Endothelial cell of umbilical vein (primary cell): ENCODE measurements around the gene MDM1. TPM values are rescaled to one million over a fixed set of nuclear protein-coding genes. Genes with fewer than 3 reads are reported as not detected.

Experiments used
- BruUV-seq: library from RNA; stranded (reverse); fragments of 400-500 nt; replicated peaks from 2 replicates; lab custom pipeline; 2021; lab: Mats Ljungman, UMichigan
- CTCF ChIA-PET: fragments of 300-600, 350-600 bp; sonication (Branson Sonifier 250); formaldehyde crosslinking; loops from one replicate; lab custom pipeline; 2021; ENCODE audit warnings: antibody characterized with exemption, inconsistent platforms; lab: Charles Lee
- POLR2A ChIA-PET: fragments of 300-600, 350-600 bp; sonication (Branson Sonifier 250); formaldehyde crosslinking; loops from one replicate; lab custom pipeline; 2021; ENCODE audit warnings: antibody characterized with exemption, inconsistent platforms; lab: Charles Lee
- DNase-seq: peaks from one replicate; pipeline ENCODE4 v3.0.0-alpha.2; 2011; ENCODE audit warnings: low read depth, low spot score
- FAIRE-seq: peaks from 2 replicates; lab custom pipeline; 2011; peaks lifted over from hg19 to GRCh38; lab: Jason Lieb, UNC
- H2AFZ ChIP-seq: 2 replicates; pipeline ENCODE4 v1.6.0; 2012; ENCODE audit warnings: low read depth, low read length, control low read depth, inconsistent platforms
- H3K27ac ChIP-seq: 2 replicates; pipeline ENCODE4 v1.5.1; 2011; ENCODE audit warnings: low read depth, mild to moderate bottlenecking, control low read depth, low read length, moderate library complexity; ENCODE audit not compliant: insufficient read depth
- H3K27me3 ChIP-seq, 2 experiments: 2 replicates each; pipeline versions ENCODE4 v1.6.0 to v1.6.1; 2011; ENCODE audit warnings: low read length in 2 of 2, mixed read lengths in 1 of 2; ENCODE audit not compliant: control insufficient read depth in 2 of 2, insufficient read depth in 2 of 2
- H3K36me3 ChIP-seq, 2 experiments: 2 replicates in 1 of 2; 3 replicates in 1 of 2; pipeline ENCODE4 v1.5.1; 2011; ENCODE audit warnings: low read length in 2 of 2, mild to moderate bottlenecking in 1 of 2, moderate library complexity in 1 of 2; ENCODE audit not compliant: control insufficient read depth in 2 of 2, insufficient read depth in 2 of 2; ENCODE audit errors: extremely low read depth in 1 of 2
- H3K4me1 ChIP-seq: 3 replicates; pipeline ENCODE4 v1.5.1; 2011; ENCODE audit warnings: mild to moderate bottlenecking, low read length; ENCODE audit not compliant: control insufficient read depth, insufficient read depth; ENCODE audit errors: extremely low read depth
- H3K4me2 ChIP-seq: 2 replicates; pipeline ENCODE4 v1.6.1; 2011; ENCODE audit warnings: low read length, control low read depth, mixed read lengths; ENCODE audit not compliant: insufficient read depth
- H3K4me3 ChIP-seq, 3 experiments: fragments of 200-600 bp in 1 of 3; sonication (generic), shearing (Covaris generic) in 1 of 3; replicated peaks in 1 of 3; 2 replicates each; pipeline ENCODE4 v1.5.1; 2011 to 2016; ENCODE audit warnings: control low read depth in 3 of 3, low read length in 3 of 3, mild to moderate bottlenecking in 2 of 3, inconsistent platforms in 1 of 3, low read depth in 1 of 3, moderate library complexity in 1 of 3; ENCODE audit not compliant: insufficient read depth in 1 of 3
- H3K79me2 ChIP-seq: 2 replicates; pipeline ENCODE4 v1.6.0; 2012; ENCODE audit warnings: low read length, inconsistent platforms; ENCODE audit not compliant: control insufficient read depth, insufficient read depth
- H3K9ac ChIP-seq: replicated peaks from 2 replicates; pipeline ENCODE3; 2011; ENCODE audit warnings: low read length, control low read depth; ENCODE audit not compliant: insufficient read depth; ENCODE audit errors: extremely low read depth
- H3K9me1 ChIP-seq: replicated peaks from 3 replicates; pipeline ENCODE4 v1.6.0; 2011; ENCODE audit warnings: mild to moderate bottlenecking, low read length; ENCODE audit not compliant: control insufficient read depth, insufficient read depth; ENCODE audit errors: extremely low read depth
- H3K9me3 ChIP-seq: replicated peaks from 2 replicates; pipeline ENCODE4 v1.5.1; 2012; ENCODE audit warnings: low read length, inconsistent platforms; ENCODE audit not compliant: control insufficient read depth, insufficient read depth
- H4K20me1 ChIP-seq: replicated peaks from 2 replicates; pipeline ENCODE3; 2011; ENCODE audit warnings: mild to moderate bottlenecking, low read length; ENCODE audit not compliant: control insufficient read depth, insufficient read depth; ENCODE audit errors: extremely low read depth
- CTCF ChIP-seq, 2 donors: IDR thresholded peaks; 1 replicate in 1 of 2; 2 replicates in 1 of 2; pipeline ENCODE4 v1.5.1; 2011; ENCODE audit warnings: low read length in 2 of 2, mild to moderate bottlenecking in 2 of 2, moderate library complexity in 2 of 2, control low read depth in 1 of 2, inconsistent platforms in 1 of 2, low read depth in 1 of 2; ENCODE audit not compliant: insufficient read depth in 1 of 2; ENCODE audit errors: extremely low read depth in 1 of 2
- EZH2 ChIP-seq: IDR thresholded peaks from 2 replicates; pipeline ENCODE4 v1.6.1; 2012; ENCODE audit warnings: borderline replicate concordance, low read depth, mild to moderate bottlenecking, moderate library complexity, low read length, inconsistent platforms; ENCODE audit not compliant: severe bottlenecking
- FOS ChIP-seq: IDR thresholded peaks from 2 replicates; pipeline ENCODE4 v1.6.1; 2011; ENCODE audit warnings: mild to moderate bottlenecking, low read length, moderate library complexity, borderline replicate concordance; ENCODE audit not compliant: insufficient read depth
- GATA2 ChIP-seq: IDR thresholded peaks from 2 replicates; pipeline ENCODE4 v1.7.0; 2011; ENCODE audit warnings: low read depth, mild to moderate bottlenecking, moderate library complexity, mixed read lengths, low read length; ENCODE audit not compliant: insufficient read length, insufficient read depth
- JUN ChIP-seq: IDR thresholded peaks from 2 replicates; pipeline ENCODE4 v1.6.1; 2011; ENCODE audit warnings: borderline replicate concordance, low read depth; ENCODE audit not compliant: insufficient read length, insufficient read depth
- MAX ChIP-seq: IDR thresholded peaks from 2 replicates; pipeline ENCODE4 v1.6.1; 2011; ENCODE audit not compliant: insufficient read depth, insufficient read length
- MYC ChIP-seq: IDR thresholded peaks from one replicate; pipeline ENCODE4 v1.6.1; 2011; ENCODE audit warnings: mild to moderate bottlenecking, low read depth, low read length
- POLR2A ChIP-seq: IDR thresholded peaks from 2 replicates; pipeline ENCODE4 v1.6.1; 2012; ENCODE audit warnings: low read depth, mild to moderate bottlenecking, control low read depth, low read length
- POLR2AphosphoS5 ChIP-seq: IDR thresholded peaks from 2 replicates; pipeline ENCODE4 v1.6.1; 2012; ENCODE audit warnings: low read depth, mild to moderate bottlenecking, control low read depth, low read length, moderate library complexity; ENCODE audit not compliant: insufficient read depth
- dilution Hi-C: fragments of 300-500 bp; cut with MboI; formaldehyde crosslinking; loops from one replicate; pipeline ENCODE4 v1.15.0; 2019; ENCODE audit warnings: low sequenced_read_pairs; ENCODE audit not compliant: extremely low pct_ligation_motif_present
- intact Hi-C: fragments of 100-400 bp; cut with micrococcal nuclease; formaldehyde crosslinking; loops from one replicate; pipeline ENCODE4 v1.10.0; 2022
- polyA plus RNA-seq, 4 experiments: library from polyadenylated mRNA; depleted of rRNA in 3 of 4; stranded (reverse) in 3 of 4; unstranded in 1 of 4; fragments of >200 nt; gene quantifications; 2 replicates each; pipeline versions ENCODE4 v1.2.1 to v1.2.3, GENCODE V29; 2011 to 2012; ENCODE audit warnings: missing spikeins in 1 of 4
- total RNA-seq: library from RNA; stranded (reverse); gene quantifications from 2 replicates; pipeline ENCODE4 v1.2.3, GENCODE V29; 2021

The MDM1 gene
- total and polyA plus RNA-seq, 2 donors (not counting 3 experiments of a cell fraction or from before 2014, with no cell fraction given), result 4.3 to 12.5 TPM

GRCh38 chr12:68269779-68270178, 62.4 kb downstream of the MDM1 start:
- H3K4me3 ChIP-seq, result no peak overlapping the region
- dilution Hi-C loops (no loop called here), intact Hi-C loops (no loop called here)
- H3K9ac ChIP-seq, result no peak overlapping the region
- ChIA-PET CTCF (no interaction called here), POLR2A (no interaction called here)
- no peak for DNase-seq
- H3K9me3 ChIP-seq, result no peaks in the 10 kb centered on the region
- H3K36me3 ChIP-seq, result no peaks in the 10 kb centered on the region
- no TSS peak for BruUV-seq
- H3K9me1 ChIP-seq, result no peaks in the 10 kb centered on the region
- H3K79me2 ChIP-seq, result no peaks in the 10 kb centered on the region
- H4K20me1 ChIP-seq, result no peaks in the 10 kb centered on the region
- TF ChIP-seq CTCF (IDR thresholded peaks at IDR 0.05; ENCODE audit: extremely low read depth in 1 of 2, insufficient read depth in 1 of 2, low read depth in 1 of 2, low read length in 2 of 2) (no peak), POLR2AphosphoS5 (no peak), FOS (no peak), MYC (no peak), EZH2 (no peak), JUN (no peak)
- no peak for FAIRE-seq
- no peak overlapping the region for H2AFZ ChIP-seq
- no peak overlapping the region for H3K4me2 ChIP-seq
- H3K27me3 ChIP-seq, result peaks cover 6 to 7% of the 10 kb centered on the region in 2 experiments
- H3K27ac ChIP-seq, result no peak overlapping the region
- no peaks in the 10 kb centered on the region for H3K4me1 ChIP-seq

- Histone ChIP-seq H3K9me1 (no peaks in the 10 kb centered on the region), H4K20me1 (no peaks in the 10 kb centered on the region), H3K4me3 (no peak overlapping the region), H3K9me3 (no peaks in the 10 kb centered on the region), H3K27ac (no peak overlapping the region), H3K79me2 (no peaks in the 10 kb centered on the region), H3K27me3 (peaks cover 5 to 6% of the 10 kb centered on the region in 2 experiments), H3K4me2 (no peak overlapping the region), H3K36me3 (no peaks in the 10 kb centered on the region), H2AFZ (no peak overlapping the region), H3K9ac (no peak overlapping the region), H3K4me1 (no peaks in the 10 kb centered on the region)
- DNase-seq (no peak), FAIRE-seq (no peak)
- ChIA-PET CTCF (no interaction called here), POLR2A (no interaction called here)
- TF ChIP-seq POLR2A (no peak), EZH2 (no peak), POLR2AphosphoS5 (no peak), FOS (no peak), CTCF (IDR thresholded peaks at IDR 0.05; ENCODE audit: extremely low read depth in 1 of 2, insufficient read depth in 1 of 2, low read depth in 1 of 2, low read length in 2 of 2) (no peak), GATA2 (no peak), JUN (no peak), MYC (no peak), MAX (no peak)
- no TSS peak for BruUV-seq
- dilution Hi-C loops (no loop called here), intact Hi-C loops (no loop called here)
Observed at GRCh38 chr12:68268967-68269366, 63.2 kb downstream of the MDM1 start.
